K562 (cell line): ENCODE measurements around the gene HSF2BP. TPM values are rescaled to one million over a fixed set of nuclear protein-coding genes. Genes with fewer than 3 reads are reported as not detected.

Source experiments
- BCLAF1 ChIP-seq, 2 experiments: fragments of 450-650 bp in 1 of 2; IDR thresholded peaks; 2 replicates each; pipeline ENCODE4 v1.6.1; 2011 to 2017; ENCODE audit warnings: low read depth in 2 of 2, antibody characterized with exemption in 1 of 2, borderline replicate concordance in 1 of 2, low read length in 1 of 2, mild to moderate bottlenecking in 1 of 2, mixed read lengths in 1 of 2; ENCODE audit not compliant: control insufficient read depth in 1 of 2
- CEBPG ChIP-seq, 3 experiments: fragments of 200-800 bp in 1 of 3; sonication (Bioruptor generic) in 1 of 3; sonication (generic) in 1 of 3; formaldehyde crosslinking in 1 of 3; IDR thresholded peaks in 2 of 3; conservative IDR thresholded peaks in 1 of 3; 2 replicates each; pipeline versions ENCODE4 v1.6.1 to v1.8.0; 2016 to 2022; ENCODE audit warnings: missing compliant biosample characterization in 2 of 3, missing genetic modification characterization in 2 of 3, mild to moderate bottlenecking in 1 of 3, missing genetic modification reagents in 1 of 3
- CREB3L1 ChIP-seq: fragments of 450-650 bp; IDR thresholded peaks from 2 replicates; pipeline ENCODE4 v1.6.1; 2014; ENCODE audit warnings: low read depth, mild to moderate bottlenecking, moderate library complexity, borderline replicate concordance
- EWSR1 ChIP-seq: fragments of 450-650 bp; IDR thresholded peaks from 2 replicates; pipeline ENCODE4 v1.6.1; 2018; ENCODE audit warnings: borderline replicate concordance, mild to moderate bottlenecking, low read depth, moderate library complexity; ENCODE audit not compliant: partially characterized antibody
- FOXJ3 ChIP-seq: sonication (generic); formaldehyde crosslinking; IDR thresholded peaks from 2 replicates; pipeline ENCODE4 v1.4.0; 2020; ENCODE audit warnings: mild to moderate bottlenecking, missing genetic modification reagents
- KLF10 ChIP-seq: fragments of 250-450 bp; sonication (Bioruptor Pico); IDR thresholded peaks from 2 replicates; pipeline ENCODE4 v1.6.1; 2021; ENCODE audit warnings: matching md5 sums
- MNT ChIP-seq, 2 experiments: fragments of 450-650 bp; conservative IDR thresholded peaks; 2 replicates each; pipeline ENCODE4 v1.6.1; 2017; ENCODE audit warnings: mild to moderate bottlenecking in 2 of 2, moderate library complexity in 2 of 2
- NCOA4 ChIP-seq: fragments of 450-650 bp; IDR thresholded peaks from 2 replicates; pipeline ENCODE4 v1.6.1; 2018; ENCODE audit warnings: mild to moderate bottlenecking; ENCODE audit not compliant: partially characterized antibody
- NR2F6 ChIP-seq: fragments of 450-650 bp; formaldehyde crosslinking; IDR thresholded peaks from 2 replicates; pipeline ENCODE4 v1.4.0; 2020; ENCODE audit warnings: mild to moderate bottlenecking
- PCBP2 ChIP-seq: fragments of 200-400 bp; formaldehyde crosslinking; IDR thresholded peaks from 2 replicates; pipeline ENCODE4 v1.6.1; 2018; ENCODE audit warnings: low read length, low read depth, mild to moderate bottlenecking, moderate library complexity; ENCODE audit not compliant: poor library complexity, severe bottlenecking
- SRSF3 ChIP-seq: fragments of 200-400 bp; formaldehyde crosslinking; IDR thresholded peaks from 2 replicates; pipeline ENCODE4 v1.6.1; 2016; ENCODE audit warnings: mild to moderate bottlenecking, low read length, moderate library complexity; ENCODE audit not compliant: insufficient read depth
- TAL1 ChIP-seq: fragments of 450-650 bp; IDR thresholded peaks from 2 replicates; pipeline ENCODE4 v1.6.1; 2016; ENCODE audit warnings: mild to moderate bottlenecking
- XRCC3 ChIP-seq: fragments of 450-650 bp; IDR thresholded peaks from 2 replicates; pipeline ENCODE4 v1.6.1; 2017; ENCODE audit warnings: mild to moderate bottlenecking, moderate library complexity
- ZFP36 ChIP-seq: fragments of 150-350 bp; IDR thresholded peaks from 2 replicates; pipeline ENCODE4 v1.6.1; 2018; ENCODE audit warnings: low read length, low read depth; ENCODE audit not compliant: partially characterized antibody
- ZNF511 ChIP-seq: sonication (generic); formaldehyde crosslinking; IDR thresholded peaks from 2 replicates; pipeline ENCODE4 v1.8.0; 2022; ENCODE audit warnings: mild to moderate bottlenecking, missing genetic modification reagents
- ZNF512 ChIP-seq: IDR thresholded peaks from 2 replicates; pipeline ENCODE4 v1.6.1; 2016; ENCODE audit warnings: missing genetic modification characterization, missing compliant biosample characterization
- ZNF778 ChIP-seq: fragments of 450-650 bp; formaldehyde crosslinking; IDR thresholded peaks from 2 replicates; pipeline ENCODE4 v1.4.0; 2020; ENCODE audit warnings: mild to moderate bottlenecking, moderate library complexity
- ZNF780A ChIP-seq: fragments of 250-450 bp; sonication (Bioruptor Pico); IDR thresholded peaks from 2 replicates; pipeline ENCODE4 v1.5.0; 2021; ENCODE audit warnings: mild to moderate bottlenecking
- polyA plus RNA-seq, 8 experiments: library from polyadenylated mRNA; depleted of rRNA in 4 of 8; stranded (reverse) in 5 of 8; unstranded in 3 of 8; fragments of >200 nt; fragmentation: Nextera tagmentation in 2 of 8; fragmentation: Illumina TruSeq in 1 of 8; extraction: Ambion mirVana in 2 of 8; extraction: Trizol in 1 of 8; gene quantifications; 2 replicates each; pipeline versions ENCODE4 v1.2.1 to v1.2.3, GENCODE V29; 2011 to 2014; ENCODE audit warnings: inconsistent platforms in 1 of 8, missing spikeins in 1 of 8
- total RNA-seq, 7 experiments: library from RNA; depleted of rRNA in 6 of 7; stranded (reverse); fragments of >200 nt in 6 of 7; fragmentation: Illumina TruSeq in 2 of 7; extraction: Trizol in 2 of 7; gene quantifications; 2 replicates each; pipeline versions ENCODE4 v1.2.1 to v1.2.3, GENCODE V29; 2011 to 2021; ENCODE audit warnings: low replicate concordance in 1 of 7

HSF2BP gene
- total and polyA plus RNA-seq, 9 of the 15 experiments (the other 6 are each of a cell fraction or from before 2014, with no cell fraction given): 0.04 to 0.57 (median 0.20) TPM; not detected in 2

- no peak for TF ChIP-seq CREB3L1
- TF ChIP-seq ZNF511 (CRISPR knock-in tag): no peak
- no peak for TF ChIP-seq FOXJ3
- no peak for TF ChIP-seq PCBP2
- no peak for TF ChIP-seq NCOA4
- no peak for TF ChIP-seq BCLAF1 (IDR thresholded peaks at IDR 0.05; ENCODE audit: borderline replicate concordance in 1 of 2, control insufficient read depth in 1 of 2, low read depth in 2 of 2, low read length in 1 of 2)
- TF ChIP-seq TAL1: peak; percentile 41
- TF ChIP-seq XRCC3: no peak
- TF ChIP-seq ZNF512 (tag): no peak
- no peak for TF ChIP-seq KLF10 (CRISPR knock-in tag)
- 0 out of 4 replicates have a peak, but pooled peaks of 1 of the 2 experiments have one; percentile 42 for TF ChIP-seq MNT (conservative IDR thresholded peaks at IDR 0.05)
- TF ChIP-seq ZNF778 (CRISPR knock-in tag): no peak
- TF ChIP-seq SRSF3: no peak
- TF ChIP-seq NR2F6 (CRISPR knock-in tag): no peak
- peak; percentile 42 for TF ChIP-seq ZFP36
- no peak for TF ChIP-seq EWSR1
- TF ChIP-seq CEBPG (CRISPR knock-in tag; IDR thresholded peaks at IDR 0.05): no peak
- peak; percentile 46 to 68; a peak in 2 of 4 replicates for TF ChIP-seq CEBPG (tag; conservative IDR thresholded peaks at IDR 0.05 in 1 of 2, IDR thresholded peaks at IDR 0.05 in 1 of 2)
- TF ChIP-seq ZNF780A (CRISPR knock-in tag): no peak
Measured at GRCh38 chr21:43646550-43647260, 12.6 kb downstream of the HSF2BP start (continued).
